ENCODE measurements around the gene KIR2DL1. TPM values are rescaled to one million over a fixed set of nuclear protein-coding genes. Genes with fewer than 3 reads are reported as not detected.
"Not testable (repeated sequence)": the region's sequence is repeated elsewhere in the genome, so short reads cannot be mapped to it uniquely, and the experiment has no call there.

Gene KIR2DL1
- polyA plus RNA-seq, 3 donors, result not detected

DNA sequence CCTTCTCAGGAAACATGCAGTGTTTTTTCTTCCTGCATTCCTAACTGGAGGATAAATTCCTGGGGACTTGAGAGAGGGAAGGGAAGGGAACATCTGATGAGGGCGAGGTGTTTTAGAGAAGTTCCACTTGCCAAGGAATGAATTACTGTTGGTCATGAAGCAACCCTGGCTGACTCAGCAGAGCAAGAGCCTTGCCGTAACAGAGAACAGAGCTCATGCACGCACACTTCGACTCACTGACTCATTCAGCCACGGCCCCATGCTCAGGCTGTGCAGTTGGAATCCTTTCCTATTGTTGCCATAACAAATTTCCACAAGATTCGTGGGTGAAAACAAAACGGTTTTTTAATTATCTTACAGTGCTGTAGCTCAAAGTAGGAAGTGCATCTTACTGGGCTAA, 55.7 kb downstream of the KIR2DL1 start:
- Histone ChIP-seq H3K9ac (ENCODE audit: insufficient read depth, low read length, poor library complexity, severe bottlenecking) (peak overlapping the region; percentile 27), H3K4me1 (ENCODE audit: control insufficient read depth in 1 of 2, insufficient read depth in 2 of 2, low read length in 2 of 2) (peaks cover 26 to 27% of the 10 kb centered on the region in 2 donors), H3K27ac (ENCODE audit: low read depth in 1 of 2, low read length in 2 of 2) (peak overlapping the region; percentile 63 to 95)
- H2AFZ ChIP-seq (ENCODE audit: insufficient read depth, low read depth, low read length, poor library complexity, severe bottlenecking); H3K36me3 ChIP-seq (replicated peaks in 1 of 2; ENCODE audit: control insufficient read depth in 1 of 2, insufficient read depth in 2 of 2, low read length in 2 of 2); H3K27me3 ChIP-seq (ENCODE audit: control insufficient read depth in 2 of 2, insufficient read depth in 2 of 2, low read length in 2 of 2); H3K79me2 ChIP-seq (ENCODE audit: insufficient read depth, low read length); H3K4me3 ChIP-seq (replicated peaks in 1 of 3; ENCODE audit: low read depth in 2 of 3, low read length in 3 of 3); H3K36me3 Mint-ChIP-seq; H3K27me3 Mint-ChIP-seq (ENCODE audit: low read depth in 3 of 3); H3K4me2 ChIP-seq (replicated peaks; ENCODE audit: extremely low read depth, low read length, poor library complexity, severe bottlenecking); H3K9me3 ChIP-seq (replicated peaks in 1 of 2; ENCODE audit: control insufficient read depth in 1 of 2, insufficient read depth in 1 of 2, low read length in 2 of 2); H4K20me1 ChIP-seq (ENCODE audit: insufficient read depth, low read length); intact Hi-C loops (cut with micrococcal nuclease): not testable (repeated sequence)
- H3K4me3 Mint-ChIP-seq, result peak overlapping the region in 1 of 2 donors; percentile 39
- peak overlapping the region; percentile 81 to 94 (median 92) for H3K27ac Mint-ChIP-seq
- peak in 2 of 3 donors; percentile 35 to 66 for DNase-seq
- peaks cover 40% of the 10 kb centered on the region for H3K4me1 Mint-ChIP-seq
- peaks cover 6 to 15% (median 9%) of the 10 kb centered on the region in 7 donors for H3K9me3 Mint-ChIP-seq
- WGBS (ENCODE audit: insufficient coverage), result 0% methylated on average over 1 of the region's 7 CpGs

DNA sequence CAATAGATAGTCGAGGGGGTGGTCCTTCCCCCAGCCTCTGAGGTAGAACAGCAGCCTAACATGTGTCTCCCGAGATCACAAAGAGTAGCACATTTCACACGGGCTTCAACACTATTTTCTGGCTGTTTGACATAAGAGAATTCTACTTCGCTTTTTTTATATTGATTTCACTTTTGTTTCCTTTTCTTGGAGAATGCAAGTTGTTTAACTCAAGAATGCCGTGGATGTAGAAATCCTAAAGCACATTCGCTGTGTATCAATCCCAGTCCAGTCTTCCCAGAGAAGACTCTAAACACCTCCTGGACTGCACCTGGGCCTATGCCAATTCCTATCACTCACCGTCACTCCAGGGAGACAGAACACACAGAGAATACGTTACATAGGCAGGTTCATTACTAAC, 58.5 kb downstream of the KIR2DL1 start:
- H3K36me3 ChIP-seq (replicated peaks in 1 of 2; ENCODE audit: control insufficient read depth in 1 of 2, insufficient read depth in 2 of 2, low read length in 2 of 2); H3K36me3 Mint-ChIP-seq; H3K27me3 ChIP-seq (ENCODE audit: control insufficient read depth in 2 of 2, insufficient read depth in 2 of 2, low read length in 2 of 2); H3K4me2 ChIP-seq (replicated peaks; ENCODE audit: extremely low read depth, low read length, poor library complexity, severe bottlenecking); H3K27me3 Mint-ChIP-seq (ENCODE audit: low read depth in 3 of 3); H4K20me1 ChIP-seq (ENCODE audit: insufficient read depth, low read length); intact Hi-C loops (cut with micrococcal nuclease); H2AFZ ChIP-seq (ENCODE audit: insufficient read depth, low read depth, low read length, poor library complexity, severe bottlenecking); H3K79me2 ChIP-seq (ENCODE audit: insufficient read depth, low read length); H3K9me3 ChIP-seq (replicated peaks in 1 of 2; ENCODE audit: control insufficient read depth in 1 of 2, insufficient read depth in 1 of 2, low read length in 2 of 2); H3K4me3 ChIP-seq (replicated peaks in 1 of 3; ENCODE audit: low read depth in 2 of 3, low read length in 3 of 3): not testable (repeated sequence)
- Mint-ChIP-seq H3K27ac (peak overlapping the region; percentile 4 to 92 (median 72)), H3K4me1 (peaks cover 42% of the 10 kb centered on the region), H3K9me3 (peaks cover 6 to 15% (median 10%) of the 10 kb centered on the region in 7 donors), H3K4me3 (peak overlapping the region; percentile 57 to 63)
- Histone ChIP-seq H3K27ac (ENCODE audit: low read depth in 1 of 2, low read length in 2 of 2) (peak overlapping the region in 1 of 2 donors; percentile 68), H3K4me1 (ENCODE audit: control insufficient read depth in 1 of 2, insufficient read depth in 2 of 2, low read length in 2 of 2) (peaks cover 26 to 27% of the 10 kb centered on the region in 2 donors), H3K9ac (ENCODE audit: insufficient read depth, low read length, poor library complexity, severe bottlenecking) (peak overlapping the region; percentile 4)
- peak in 2 of 3 donors; percentile 50 to 53 for DNase-seq
- WGBS (ENCODE audit: insufficient coverage), result 76% methylated on average over 2 of the region's 8 CpGs

DNA sequence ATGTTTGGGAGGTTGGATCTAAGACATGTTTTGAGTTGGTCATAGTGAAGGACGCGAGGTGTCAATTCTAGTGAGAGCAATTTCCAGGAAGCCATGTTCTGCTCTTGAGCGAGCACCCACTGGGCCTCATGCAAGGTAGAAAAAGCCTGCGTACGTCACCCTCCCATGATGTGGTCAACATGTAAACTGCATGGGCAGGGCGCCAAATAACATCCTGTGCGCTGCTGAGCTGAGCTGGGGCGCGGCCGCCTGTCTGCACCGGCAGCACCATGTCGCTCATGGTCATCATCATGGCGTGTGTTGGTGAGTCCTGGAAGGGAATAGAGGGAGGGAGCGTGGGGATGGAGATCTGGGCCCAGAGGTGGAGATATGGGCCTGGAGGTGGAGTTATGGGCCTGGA, 62.9 kb downstream of the KIR2DL1 start, which contains the start of gene KIR2DS4:
KIR2DS4 (plus strand) TSS at position 181 of the 400 bp plus-strand sequence.
- H3K79me2 ChIP-seq (ENCODE audit: insufficient read depth, low read length); intact Hi-C loops (cut with micrococcal nuclease); H3K4me3 Mint-ChIP-seq; H3K9me3 ChIP-seq (replicated peaks in 1 of 2; ENCODE audit: control insufficient read depth in 1 of 2, insufficient read depth in 1 of 2, low read length in 2 of 2); H3K9ac ChIP-seq (ENCODE audit: insufficient read depth, low read length, poor library complexity, severe bottlenecking); H4K20me1 ChIP-seq (ENCODE audit: insufficient read depth, low read length); DNase-seq; H3K36me3 Mint-ChIP-seq; H3K27me3 ChIP-seq (ENCODE audit: control insufficient read depth in 2 of 2, insufficient read depth in 2 of 2, low read length in 2 of 2); H3K27me3 Mint-ChIP-seq (ENCODE audit: low read depth in 3 of 3); H3K4me2 ChIP-seq (replicated peaks; ENCODE audit: extremely low read depth, low read length, poor library complexity, severe bottlenecking); H3K4me3 ChIP-seq (replicated peaks in 1 of 3; ENCODE audit: low read depth in 2 of 3, low read length in 3 of 3); H3K36me3 ChIP-seq (replicated peaks in 1 of 2; ENCODE audit: control insufficient read depth in 1 of 2, insufficient read depth in 2 of 2, low read length in 2 of 2); H3K27ac ChIP-seq (ENCODE audit: low read depth in 1 of 2, low read length in 2 of 2); H2AFZ ChIP-seq (ENCODE audit: insufficient read depth, low read depth, low read length, poor library complexity, severe bottlenecking): not testable (repeated sequence)
- Mint-ChIP-seq H3K9me3 (peaks cover 7 to 15% (median 11%) of the 10 kb centered on the region in 7 donors), H3K27ac (peak within 1 kb of the TSS in 3 of 7 donors; percentile 9 to 25 (median 20)), H3K4me1 (peaks cover 22% of the 10 kb centered on the region)
- H3K4me1 ChIP-seq (ENCODE audit: control insufficient read depth in 1 of 2, insufficient read depth in 2 of 2, low read length in 2 of 2), result peaks cover 3 to 14% of the 10 kb centered on the region in 2 donors
- WGBS (ENCODE audit: insufficient coverage), result 100% methylated on average over 3 of the region's 14 CpGs

Small RNA genes lying within 50 kb of the gene (small RNA-seq; reads per million reads assigned to genes)
- gene KIR3DP1 (ENCODE audit: insufficient read length, low read depth), result not detected

Other genes starting within 250 kb of the KIR2DL1 start
- gene LILRA2, start 196.0 kb upstream of the KIR2DL1 start, polyA plus RNA-seq, result 100 to 1,000 TPM; 333 to 451 (median 377) TPM
- gene LILRA1, start 176.2 kb upstream of the KIR2DL1 start, polyA plus RNA-seq, result 100 to 1,000 TPM in 2 of 3 donors, 10 to 100 TPM in 1; 88.5 to 151 (median 141) TPM
- gene LILRB1, start 139.3 kb upstream of the KIR2DL1 start, polyA plus RNA-seq, result 100 to 1,000 TPM in 1 of 3 donors, 10 to 100 TPM in 2; 27.2 to 317 (median 60.6) TPM
- 100 to 1,000 TPM in 1 of 3 donors, 10 to 100 TPM in 2; 35.8 to 102 (median 58.0) TPM for gene LILRB4, start 106.8 kb upstream of the KIR2DL1 start, polyA plus RNA-seq
- gene KIR3DL3, start 45.4 kb upstream of the KIR2DL1 start, polyA plus RNA-seq, result not detected
- under 1 TPM in 1 of 3 donors, not detected in 2; 0.07 TPM for gene KIR2DL3, start 31.3 kb upstream of the KIR2DL1 start, polyA plus RNA-seq
- gene KIR2DL4, start 33.8 kb downstream of the KIR2DL1 start, polyA plus RNA-seq, result under 1 TPM; 0.12 to 0.17 (median 0.14) TPM
- gene KIR3DL1, start 46.7 kb downstream of the KIR2DL1 start, polyA plus RNA-seq, result under 1 TPM in 1 of 3 donors, not detected in 2; 0.15 TPM
- not detected for gene KIR2DS4, start 62.9 kb downstream of the KIR2DL1 start, polyA plus RNA-seq
- gene KIR3DL2, start 80.7 kb downstream of the KIR2DL1 start, polyA plus RNA-seq, result under 1 TPM in 2 of 3 donors, not detected in 1; 0.04 to 0.15 TPM
- 100 to 1,000 TPM; 147 to 239 (median 173) TPM for gene FCAR, start 104.4 kb downstream of the KIR2DL1 start, polyA plus RNA-seq
- under 1 TPM in 2 of 3 donors, not detected in 1; 0.20 to 0.43 TPM for gene NCR1, start 136.4 kb downstream of the KIR2DL1 start, polyA plus RNA-seq
- not detected for gene NLRP7, start 177.7 kb downstream of the KIR2DL1 start, polyA plus RNA-seq
- under 1 TPM; 0.24 to 0.91 (median 0.61) TPM for gene NLRP2, start 196.6 kb downstream of the KIR2DL1 start, polyA plus RNA-seq